HG03378 (cell line): ENCODE results near the gene CACNB2.
A peak's percentile ranks its signal among the peaks of the same experiment; 100 is the strongest.

Experiments
- ATAC-seq: cut with Tn5 transposase; IDR thresholded peaks from one replicate; pipeline ENCODE4 v1.9.1; 2021; ENCODE audit warnings: mild to moderate bottlenecking, moderate library complexity; ENCODE audit not compliant: unreplicated experiment

Gene CACNB2

GRCh38 chr10:18278181-18278580 lies 138.0 kb downstream of the CACNB2 start:
- ATAC-seq = no peak

GRCh38 chr10:18279173-18279572 lies 138.9 kb downstream of the CACNB2 start:
- no peak for ATAC-seq

DNA sequence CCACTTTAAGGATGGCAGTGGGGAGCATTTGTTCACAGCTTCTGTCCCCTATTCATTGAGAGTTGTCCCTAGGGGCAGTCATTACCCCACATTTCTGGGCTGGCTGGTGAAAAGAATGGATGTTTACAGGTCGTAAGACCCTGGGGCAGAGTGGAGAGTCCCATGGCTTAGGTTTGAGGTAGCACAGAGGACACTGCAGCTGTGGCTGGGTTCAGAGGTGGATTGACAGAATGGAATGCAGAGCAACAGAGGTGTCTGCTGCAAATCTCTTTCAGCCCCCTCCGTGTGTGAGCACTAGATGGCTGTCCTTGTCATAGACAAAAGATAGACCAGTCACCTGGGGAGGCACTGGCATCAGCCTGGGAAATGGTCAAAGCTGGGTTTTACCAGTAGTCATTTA lies 141.9 kb downstream of the CACNB2 start:
- no peak for ATAC-seq

- ATAC-seq = no peak
Observed at GRCh38 chr10:18290651-18291313, 150.6 kb downstream of the CACNB2 start.

DNA sequence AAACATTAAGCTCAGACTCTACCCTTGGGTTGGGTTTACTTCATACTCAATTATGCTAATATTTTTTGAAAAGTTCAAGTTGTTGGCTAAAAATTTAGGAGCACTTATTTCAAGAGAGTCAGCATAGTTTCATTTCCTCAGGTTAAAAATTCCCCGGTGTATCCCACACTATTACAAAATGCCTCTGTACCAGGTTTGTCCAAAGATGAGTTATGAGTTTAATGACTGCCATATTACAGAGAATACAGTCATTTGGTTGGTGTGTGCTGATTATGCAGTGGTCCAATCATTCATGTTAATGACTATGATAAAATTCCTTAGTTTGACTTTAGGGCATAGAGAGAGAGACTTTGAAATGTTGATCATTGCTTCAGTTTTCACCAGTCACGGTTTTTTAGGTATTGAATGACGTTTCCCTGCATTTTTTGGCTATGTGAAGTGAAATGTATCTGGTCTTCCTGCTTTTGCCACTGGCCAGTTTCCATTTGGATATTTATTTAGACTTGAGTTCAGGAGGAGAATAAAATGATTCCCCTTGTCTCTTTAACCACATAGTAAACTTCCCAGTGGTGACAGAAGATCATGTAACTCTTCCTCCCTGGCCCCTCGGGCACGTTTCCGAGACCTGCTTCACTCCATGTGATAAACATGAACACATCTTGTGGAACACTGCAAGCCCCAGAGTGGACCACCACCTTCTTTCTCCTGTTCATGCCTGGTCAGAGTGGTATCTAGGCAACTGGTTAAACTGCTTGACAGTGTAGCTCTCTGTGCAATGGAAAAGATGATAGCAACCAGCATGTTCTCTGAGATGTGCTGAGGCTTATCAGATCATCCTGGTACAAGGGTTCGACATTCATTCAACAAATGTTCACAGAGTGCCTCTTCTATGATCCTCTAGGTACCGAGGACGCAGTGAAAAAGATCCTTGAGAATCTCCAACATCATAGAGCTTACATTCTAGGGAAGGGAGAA lies 153.6 kb downstream of the CACNB2 start:
- ATAC-seq = peak; percentile 70

DNA sequence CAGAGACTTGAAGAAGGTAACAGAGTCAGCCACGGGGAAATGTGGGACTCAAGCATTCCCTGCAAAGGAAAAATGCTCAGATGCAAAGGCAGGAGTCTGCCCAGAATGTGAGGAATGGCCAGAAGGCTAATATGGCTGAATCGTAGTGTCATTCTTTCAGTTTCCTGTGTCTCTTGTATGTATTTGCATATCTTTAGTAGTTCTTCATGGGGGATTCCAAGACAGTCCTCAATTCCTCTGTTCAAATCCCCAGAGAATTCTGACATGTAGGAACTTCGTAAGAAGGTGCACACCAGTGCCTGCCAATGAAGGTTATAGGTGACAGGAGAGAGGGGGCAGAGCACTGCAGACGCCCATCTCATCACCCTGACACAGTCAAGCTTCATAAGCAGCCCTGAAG lies 154.4 kb downstream of the CACNB2 start:
- no peak for ATAC-seq

DNA sequence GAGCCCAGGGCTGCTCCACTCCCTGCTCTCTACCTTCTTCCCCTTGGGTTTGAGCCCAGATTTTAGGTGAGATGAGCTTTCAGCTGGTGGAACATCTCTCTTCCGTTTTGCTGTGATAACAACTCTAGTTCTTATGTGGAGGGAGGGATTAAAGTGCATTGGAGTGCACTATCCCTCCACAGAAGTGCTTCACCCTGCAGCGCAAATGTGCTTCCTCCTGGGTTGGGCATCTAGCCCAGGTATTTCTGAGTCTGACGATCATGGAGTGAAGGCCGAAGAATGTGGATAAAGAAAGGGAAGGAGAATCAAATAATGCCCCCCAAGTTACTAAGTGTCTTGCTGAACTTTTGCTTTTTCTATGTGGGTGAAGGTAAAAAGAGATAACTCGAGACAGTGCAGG lies 157.4 kb downstream of the CACNB2 start:
- no peak for ATAC-seq

GRCh38 chr10:18298256-18298655 lies 158.0 kb downstream of the CACNB2 start:
- no peak for ATAC-seq

DNA sequence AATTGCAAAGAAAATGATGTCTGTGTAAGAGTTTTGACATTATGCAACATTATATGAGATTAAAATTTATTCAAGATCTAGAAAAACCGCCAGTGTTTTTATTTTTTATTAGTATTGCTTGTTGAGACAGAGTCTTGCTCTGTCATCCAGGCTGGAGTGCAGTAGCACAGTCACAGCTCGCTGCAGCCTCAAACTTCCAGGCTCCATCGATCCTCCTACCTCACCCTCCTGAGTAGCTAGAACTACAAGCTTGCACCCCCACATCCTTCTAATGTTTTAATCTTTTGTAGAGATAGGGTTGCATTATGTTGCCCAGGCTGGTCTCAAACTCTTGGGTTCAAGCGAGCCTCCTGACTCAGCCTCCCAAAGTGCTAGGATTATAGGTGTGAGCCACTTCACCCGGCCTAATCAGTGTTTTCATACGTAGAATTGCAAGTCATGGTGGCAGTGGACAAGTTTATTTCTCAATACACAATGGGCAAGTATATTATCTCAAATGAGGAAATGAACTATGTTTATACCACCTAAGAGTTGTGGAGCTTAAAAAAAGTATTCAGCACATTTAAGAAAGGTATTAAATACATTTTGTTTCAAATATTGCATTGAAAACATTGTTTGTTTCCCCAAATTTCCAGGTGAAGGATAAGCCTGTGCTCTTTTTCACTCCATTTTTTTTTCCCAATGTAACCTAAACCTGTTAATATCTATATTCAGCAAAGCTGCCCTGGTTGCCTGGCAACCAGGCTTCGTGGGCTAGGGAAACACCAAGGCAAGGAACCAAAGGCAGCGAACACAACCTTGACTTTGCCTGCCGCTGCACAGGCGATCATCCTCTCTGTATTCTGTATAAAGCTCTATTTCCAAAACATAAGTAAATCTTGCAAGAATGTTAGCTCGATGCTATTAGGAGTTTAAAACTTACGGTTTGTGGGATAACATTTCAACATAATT lies 163.9 kb downstream of the CACNB2 start:
- no peak for ATAC-seq

DNA sequence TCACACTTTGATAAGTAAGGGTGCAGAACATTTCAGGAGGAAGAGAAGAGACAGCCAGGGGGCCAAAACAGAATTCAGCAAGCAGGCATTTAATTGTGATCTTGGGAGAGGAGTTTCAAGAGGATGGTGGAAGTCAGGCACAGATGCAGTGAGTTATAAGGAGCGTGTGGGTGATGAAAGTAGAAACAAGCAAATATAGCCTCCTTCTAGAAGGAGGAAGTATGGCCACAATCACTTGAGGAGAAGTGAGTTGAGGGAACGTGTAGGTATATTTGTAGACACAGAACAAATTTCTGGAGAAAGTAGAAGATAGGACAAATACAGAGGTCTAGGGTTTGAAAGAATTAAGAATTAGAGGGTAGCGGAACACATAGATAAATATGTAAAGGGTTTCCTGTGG lies 165.8 kb downstream of the CACNB2 start:
- ATAC-seq = no peak

GRCh38 chr10:18308600-18308999 lies 168.4 kb downstream of the CACNB2 start:
- ATAC-seq = no peak

DNA sequence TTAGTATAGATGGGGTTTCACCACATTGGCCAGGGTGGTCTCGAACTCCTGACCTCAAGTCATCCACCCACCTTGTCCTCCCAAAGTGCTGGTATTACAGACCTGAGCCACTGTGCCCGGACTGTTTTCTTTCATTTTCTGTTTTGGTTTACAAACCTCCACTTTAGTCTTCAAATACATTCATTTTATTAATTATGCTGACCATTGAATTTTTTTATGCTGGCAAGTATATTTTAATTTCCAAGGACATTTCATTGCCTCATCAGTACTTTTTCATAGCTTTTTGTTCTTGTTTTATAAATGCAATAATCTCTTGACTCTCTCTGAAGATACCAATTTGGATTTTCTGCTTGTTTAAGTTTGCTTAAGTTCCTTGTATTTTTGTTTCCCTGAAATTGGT lies 170.5 kb downstream of the CACNB2 start:
- ATAC-seq = no peak

DNA sequence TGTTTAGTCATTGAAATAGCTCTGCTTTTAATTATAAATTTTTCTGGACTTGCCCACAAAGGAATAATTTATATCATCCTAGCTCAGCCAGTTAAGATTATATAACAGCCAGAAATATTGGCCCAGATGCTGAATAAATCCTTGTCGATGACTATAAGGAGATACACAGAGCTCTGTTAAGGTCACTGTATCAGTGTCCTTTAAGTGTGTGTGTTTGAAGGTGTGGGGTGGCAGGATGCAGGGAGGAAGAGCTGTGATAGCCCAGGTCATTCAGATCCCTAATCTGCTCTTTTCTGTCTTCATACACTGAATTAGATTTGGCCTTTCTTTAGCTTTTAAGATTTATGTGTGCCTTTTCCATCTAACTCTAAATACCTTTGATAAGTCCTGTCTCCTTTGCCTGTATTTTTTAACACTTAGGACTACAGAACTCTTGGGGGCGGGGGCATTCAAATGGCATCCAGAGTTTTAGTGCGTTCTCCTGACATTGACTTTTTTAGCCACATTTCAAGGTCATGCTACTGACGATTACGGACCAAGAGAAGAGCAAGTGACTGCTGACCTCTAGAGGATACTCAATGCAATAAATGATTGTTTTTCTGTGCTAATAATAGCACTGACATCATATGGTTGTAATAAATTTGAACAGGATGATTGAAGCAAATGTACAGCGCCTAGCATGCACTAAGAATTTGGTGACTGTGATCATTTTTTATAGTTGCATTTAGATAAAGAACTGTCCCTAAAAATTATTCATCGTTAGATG lies 172.3 kb downstream of the CACNB2 start:
- peak; percentile 91 for ATAC-seq

GRCh38 chr10:18313140-18313530 lies 172.9 kb downstream of the CACNB2 start:
- no peak for ATAC-seq

DNA sequence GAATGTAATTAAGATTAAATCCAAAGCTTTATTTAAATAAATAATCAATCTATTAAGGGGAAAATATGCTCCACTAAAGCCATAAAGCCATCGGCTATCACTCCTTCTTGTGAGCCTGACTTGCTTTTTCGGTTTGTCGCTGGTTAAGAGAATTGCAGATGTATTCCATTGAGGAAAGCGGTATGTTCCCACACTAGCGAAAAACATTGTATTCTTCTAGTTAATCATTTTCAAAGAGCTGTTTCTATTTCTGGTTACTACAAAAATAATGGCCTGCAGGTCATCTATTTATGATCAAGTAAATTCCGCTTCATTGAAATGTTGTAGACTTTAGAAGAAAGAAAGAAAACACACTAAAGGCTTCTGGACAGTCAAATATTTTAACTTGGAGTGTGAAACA lies 173.4 kb downstream of the CACNB2 start:
- no peak for ATAC-seq

GRCh38 chr10:18319628-18320027 lies 179.4 kb downstream of the CACNB2 start:
- ATAC-seq = no peak

DNA sequence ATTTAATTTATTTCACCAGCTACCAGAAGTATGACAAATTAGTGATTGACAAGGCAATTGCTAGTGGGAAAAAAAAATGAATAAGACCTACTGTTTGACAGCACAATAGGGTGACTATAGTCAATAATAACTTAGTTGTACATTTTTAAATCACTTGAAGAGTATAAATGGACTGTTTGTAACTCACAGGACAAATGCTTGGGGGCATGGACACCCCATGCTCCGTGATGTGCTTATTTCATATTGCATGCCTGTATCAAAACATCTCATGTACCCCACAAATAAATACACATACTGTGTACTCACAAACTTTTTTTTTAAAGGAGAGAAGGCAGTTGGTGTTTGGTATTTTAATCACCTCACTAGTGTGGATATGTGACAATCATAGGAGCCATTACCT lies 181.1 kb downstream of the CACNB2 start:
- no peak for ATAC-seq

- ATAC-seq = no peak
Observed at GRCh38 chr10:18323916-18324315, 183.7 kb downstream of the CACNB2 start.

GRCh38 chr10:18325410-18325809 lies 185.2 kb downstream of the CACNB2 start:
- no peak for ATAC-seq

DNA sequence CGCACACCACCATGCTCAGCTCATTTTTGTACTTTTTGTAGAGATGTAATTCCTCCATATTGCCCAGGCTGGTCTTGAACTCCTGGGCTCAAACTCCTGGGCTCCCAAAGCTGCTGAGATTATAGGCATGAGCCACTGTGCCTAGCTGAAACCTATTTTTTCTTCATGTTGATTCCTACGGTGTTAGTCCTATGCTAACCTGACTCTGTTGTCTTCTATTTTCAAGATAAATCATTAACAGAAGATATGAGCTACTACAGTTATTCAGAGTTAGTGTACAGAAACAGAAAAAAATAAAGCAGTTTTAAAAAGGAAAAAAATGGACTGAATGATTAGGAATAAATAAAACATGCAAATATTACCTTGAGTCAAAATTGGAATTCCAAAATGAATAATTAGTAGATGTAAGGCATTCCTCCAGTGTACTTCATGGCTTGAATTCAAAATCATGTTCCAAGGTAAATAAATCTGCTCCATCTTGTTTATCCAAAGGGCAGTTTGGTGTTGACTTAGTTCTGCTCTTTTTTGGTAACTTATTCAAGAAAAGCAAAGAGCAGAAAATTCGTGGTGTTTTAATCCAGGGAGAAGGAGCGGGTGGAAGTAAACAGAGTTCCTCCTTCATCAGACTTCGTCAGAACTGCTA lies 185.8 kb downstream of the CACNB2 start:
- no peak for ATAC-seq
